ENCODE data around the gene TFDP2.
"Not testable (repeated sequence)": the region's sequence is repeated elsewhere in the genome, so short reads cannot be mapped to it uniquely, and the experiment has no call there.

The TFDP2 gene

GRCh38 chr3:142095841-142096240, 53.5 kb downstream of the TFDP2 start:
- H3K4me3 ChIP-seq (ENCODE audit: low read length): no peak overlapping the region
- no peaks in the 10 kb centered on the region for H3K36me3 ChIP-seq (replicated peaks; ENCODE audit: low read depth, low read length)
- H3K9ac ChIP-seq (ENCODE audit: low read length): no peak overlapping the region
- no peak overlapping the region for H3K4me2 ChIP-seq (ENCODE audit: low read length)
- no peak overlapping the region for H2AFZ ChIP-seq (ENCODE audit: low read depth, low read length)
- no peak overlapping the region for H3K27ac ChIP-seq (ENCODE audit: low read length)
- H3K4me1 ChIP-seq (ENCODE audit: low read length): peaks cover 8% of the 10 kb centered on the region
- H4K20me1 ChIP-seq (ENCODE audit: insufficient read depth, low read length): no peaks in the 10 kb centered on the region
- H3K79me2 ChIP-seq (ENCODE audit: low read length): no peaks in the 10 kb centered on the region
- no peaks in the 10 kb centered on the region for H3K27me3 ChIP-seq (ENCODE audit: low read depth, low read length)
- H3K9me3 ChIP-seq (ENCODE audit: insufficient read depth, low read length): no peaks in the 10 kb centered on the region
- TF ChIP-seq CTCF (IDR thresholded peaks at IDR 0.05; ENCODE audit: low read depth, low read length) (no peak), EZH2phosphoT487 (IDR thresholded peaks at IDR 0.05; ENCODE audit: low read depth) (no peak)

GRCh38 chr3:142088925-142089324, 60.4 kb downstream of the TFDP2 start:
- H3K4me3 ChIP-seq (ENCODE audit: low read length); H3K4me2 ChIP-seq (ENCODE audit: low read length); H3K36me3 ChIP-seq (replicated peaks; ENCODE audit: low read depth, low read length): not testable (repeated sequence)

GRCh38 chr3:142088522-142088921, 60.8 kb downstream of the TFDP2 start:
- Histone ChIP-seq H3K9me3 (ENCODE audit: insufficient read depth, low read length) (no peaks in the 10 kb centered on the region), H3K4me3 (ENCODE audit: low read length) (no peak overlapping the region), H3K27ac (ENCODE audit: low read length) (no peak overlapping the region), H2AFZ (ENCODE audit: low read depth, low read length) (no peak overlapping the region), H4K20me1 (ENCODE audit: insufficient read depth, low read length) (no peaks in the 10 kb centered on the region), H3K4me2 (ENCODE audit: low read length) (no peak overlapping the region), H3K9ac (ENCODE audit: low read length) (no peak overlapping the region), H3K27me3 (ENCODE audit: low read depth, low read length) (no peaks in the 10 kb centered on the region), H3K36me3 (replicated peaks; ENCODE audit: low read depth, low read length) (no peaks in the 10 kb centered on the region), H3K4me1 (ENCODE audit: low read length) (no peaks in the 10 kb centered on the region), H3K79me2 (ENCODE audit: low read length) (no peaks in the 10 kb centered on the region)
- no peak for TF ChIP-seq CTCF (IDR thresholded peaks at IDR 0.05; ENCODE audit: low read depth, low read length)
- TF ChIP-seq EZH2phosphoT487 (IDR thresholded peaks at IDR 0.05; ENCODE audit: low read depth): no peak

More at GRCh38 chr3:142088925-142089324, 60.4 kb downstream of the TFDP2 start:
- not testable (repeated sequence) for H3K9me3 ChIP-seq (ENCODE audit: insufficient read depth, low read length); H3K79me2 ChIP-seq (ENCODE audit: low read length); H3K27ac ChIP-seq (ENCODE audit: low read length); H3K27me3 ChIP-seq (ENCODE audit: low read depth, low read length); H3K4me1 ChIP-seq (ENCODE audit: low read length); H3K9ac ChIP-seq (ENCODE audit: low read length); H4K20me1 ChIP-seq (ENCODE audit: insufficient read depth, low read length); H2AFZ ChIP-seq (ENCODE audit: low read depth, low read length)

GRCh38 chr3:142087676-142088075, 61.7 kb downstream of the TFDP2 start:
- TF ChIP-seq EZH2phosphoT487 (IDR thresholded peaks at IDR 0.05; ENCODE audit: low read depth): no peak
- no peak for TF ChIP-seq CTCF (IDR thresholded peaks at IDR 0.05; ENCODE audit: low read depth, low read length)
- Histone ChIP-seq H3K79me2 (ENCODE audit: low read length) (no peaks in the 10 kb centered on the region), H3K27ac (ENCODE audit: low read length) (no peak overlapping the region), H4K20me1 (ENCODE audit: insufficient read depth, low read length) (no peaks in the 10 kb centered on the region), H3K36me3 (replicated peaks; ENCODE audit: low read depth, low read length) (no peaks in the 10 kb centered on the region), H3K4me1 (ENCODE audit: low read length) (no peaks in the 10 kb centered on the region), H3K4me3 (ENCODE audit: low read length) (no peak overlapping the region), H2AFZ (ENCODE audit: low read depth, low read length) (no peak overlapping the region), H3K9me3 (ENCODE audit: insufficient read depth, low read length) (no peaks in the 10 kb centered on the region), H3K4me2 (ENCODE audit: low read length) (no peak overlapping the region), H3K27me3 (ENCODE audit: low read depth, low read length) (no peaks in the 10 kb centered on the region), H3K9ac (ENCODE audit: low read length) (no peak overlapping the region)

- no peaks in the 10 kb centered on the region for H3K27me3 ChIP-seq (ENCODE audit: low read depth, low read length)
- H3K27ac ChIP-seq (ENCODE audit: low read length): no peak overlapping the region
- no peaks in the 10 kb centered on the region for H3K4me1 ChIP-seq (ENCODE audit: low read length)
Observed at GRCh38 chr3:142086581-142087090, 62.7 kb downstream of the TFDP2 start.

More at GRCh38 chr3:142086581-142087090, 62.7 kb downstream of the TFDP2 start:
- Histone ChIP-seq H3K9me3 (ENCODE audit: insufficient read depth, low read length) (no peaks in the 10 kb centered on the region), H2AFZ (ENCODE audit: low read depth, low read length) (no peak overlapping the region), H3K79me2 (ENCODE audit: low read length) (no peaks in the 10 kb centered on the region), H3K4me3 (ENCODE audit: low read length) (no peak overlapping the region), H3K4me2 (ENCODE audit: low read length) (no peak overlapping the region), H3K9ac (ENCODE audit: low read length) (no peak overlapping the region), H3K36me3 (replicated peaks; ENCODE audit: low read depth, low read length) (no peaks in the 10 kb centered on the region), H4K20me1 (ENCODE audit: insufficient read depth, low read length) (no peaks in the 10 kb centered on the region)
- no peak for TF ChIP-seq CTCF (IDR thresholded peaks at IDR 0.05; ENCODE audit: low read depth, low read length)
- no peak for TF ChIP-seq EZH2phosphoT487 (IDR thresholded peaks at IDR 0.05; ENCODE audit: low read depth)

All from OCI-LY3 (cell line).